ENCODE data around the gene ACTR8.

ACTR8 gene

DNA sequence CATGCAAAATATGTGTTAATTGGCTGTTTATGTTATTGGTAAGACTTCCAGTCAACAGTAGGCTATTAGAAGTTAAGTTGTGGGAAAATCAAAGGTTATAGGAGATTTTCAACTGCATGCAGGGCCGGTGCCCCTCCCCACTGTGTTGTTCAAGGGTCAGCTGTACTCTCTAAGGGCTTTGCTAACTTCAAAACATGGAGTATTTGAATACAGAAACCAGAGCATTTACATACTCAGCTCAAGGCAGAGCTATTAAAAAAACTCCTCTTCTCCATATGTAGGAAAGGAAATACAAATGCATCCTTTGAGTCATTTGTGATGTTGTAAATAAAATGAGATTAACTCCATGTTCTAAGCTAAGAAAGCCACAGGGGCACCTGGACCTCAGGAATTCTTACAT is 18.8 kb downstream of the ACTR8 start:
- DNase-seq (ENCODE audit: low spot score), result no peak

DNA sequence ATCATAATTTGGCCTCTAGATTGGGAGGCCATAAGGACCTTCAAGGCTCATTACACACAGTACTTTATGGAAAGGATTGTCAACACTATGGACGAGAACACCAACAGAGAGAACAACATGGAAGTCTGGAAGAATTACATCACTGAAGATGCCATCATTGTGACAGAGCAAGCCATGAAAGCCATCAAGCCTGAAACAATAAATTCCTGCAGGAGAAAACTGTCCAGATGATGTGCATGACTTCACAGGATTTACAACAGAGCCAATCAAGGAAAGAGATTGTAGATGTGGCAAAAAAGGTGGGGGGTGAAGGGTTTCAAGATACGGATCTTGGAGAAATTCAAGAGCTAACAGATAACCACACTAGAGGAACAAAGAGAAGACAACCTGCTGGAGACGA is 19.7 kb downstream of the ACTR8 start:
- no peak for DNase-seq (ENCODE audit: low spot score)

DNA sequence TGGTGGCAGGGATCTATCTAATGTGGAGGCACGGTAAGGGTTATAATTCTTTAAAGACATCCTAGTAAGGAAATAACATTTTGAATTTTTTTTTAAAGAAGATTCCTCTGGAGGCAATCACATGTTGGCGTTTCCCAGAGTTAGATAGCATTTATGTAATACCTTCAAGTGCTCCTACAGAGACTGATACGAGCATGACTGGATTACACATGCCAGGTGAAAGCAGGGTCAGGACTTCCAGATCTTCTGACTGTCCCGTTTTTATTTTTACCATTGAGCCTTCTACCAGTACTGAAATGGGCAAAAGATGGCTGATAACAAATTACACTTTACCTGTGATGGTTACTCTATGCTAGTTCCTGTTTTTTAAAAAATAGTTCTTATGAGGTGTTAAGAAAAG is 21.8 kb downstream of the ACTR8 start:
- DNase-seq (ENCODE audit: low spot score), result no peak

DNA sequence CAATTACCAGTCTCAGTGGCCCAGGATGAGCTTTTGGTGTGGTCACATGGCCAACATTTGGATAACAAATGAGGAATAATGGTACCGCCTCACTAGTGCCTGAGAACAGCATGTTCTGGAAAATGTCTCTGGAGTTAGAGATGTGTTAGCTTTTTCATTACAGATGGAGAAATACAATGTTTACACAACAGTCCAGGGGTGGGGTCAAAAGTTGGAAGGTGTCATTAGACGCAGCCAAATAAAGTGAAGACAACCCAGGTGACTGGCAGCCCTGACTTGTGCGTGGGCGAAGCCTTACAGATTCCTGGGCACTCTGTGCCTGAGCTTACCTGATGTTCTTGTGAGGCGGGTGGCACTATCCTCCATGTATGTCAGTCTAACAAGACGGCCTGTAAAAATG is 22.8 kb downstream of the ACTR8 start:
- DNase-seq (ENCODE audit: low spot score), result no peak

DNA sequence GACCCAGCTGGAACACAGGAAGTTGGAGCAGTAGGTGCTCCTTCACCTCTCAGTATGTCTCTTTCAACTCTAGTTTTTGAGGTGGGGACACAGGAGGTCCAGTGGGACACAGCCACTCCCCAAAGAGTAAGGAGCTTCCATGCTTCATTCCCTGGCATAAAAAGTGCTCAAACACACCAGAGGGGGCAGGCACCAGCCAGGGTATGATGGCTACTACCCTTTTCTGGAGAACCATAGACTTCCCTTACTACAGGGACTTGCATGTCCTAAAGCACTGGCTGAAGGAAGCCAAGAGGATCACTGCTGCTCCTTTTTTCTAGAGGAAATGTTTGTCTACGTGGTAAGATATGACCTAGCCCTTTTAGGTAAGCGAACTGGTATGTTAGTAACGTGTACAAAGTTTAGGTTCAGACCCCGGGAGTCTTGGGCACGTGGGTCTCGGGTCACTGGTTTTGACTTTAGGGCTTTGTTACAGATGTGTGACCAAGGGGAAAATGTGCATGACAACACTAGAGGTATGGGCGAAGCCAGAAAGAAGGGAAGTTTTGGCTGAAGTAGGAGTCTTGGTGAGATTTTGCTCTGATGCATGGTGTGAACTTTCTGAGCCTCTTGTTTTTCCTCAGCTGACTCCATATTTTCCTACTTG is 23.7 kb downstream of the ACTR8 start:
- no peak for DNase-seq (ENCODE audit: low spot score)

DNA sequence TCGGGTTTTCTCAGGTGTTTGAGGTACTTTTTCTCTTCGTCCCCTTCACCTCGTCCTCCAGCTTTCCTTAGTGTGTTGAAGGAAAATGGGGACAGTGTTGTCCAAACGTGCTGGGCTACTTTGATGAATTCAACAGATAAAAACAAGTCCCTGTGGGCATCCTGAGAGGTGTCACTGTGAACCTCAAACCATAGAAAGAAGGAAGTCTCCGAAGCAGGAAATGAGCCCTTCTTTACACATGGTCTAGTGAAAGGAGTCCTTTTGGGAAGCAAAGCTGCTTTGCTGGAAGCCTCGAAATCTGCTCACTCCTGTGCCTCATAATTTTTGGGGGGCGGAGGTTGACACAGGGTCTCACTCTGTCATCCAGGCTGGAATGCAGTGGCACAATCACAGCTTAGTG is 25.0 kb downstream of the ACTR8 start:
- no peak for DNase-seq (ENCODE audit: low spot score)

DNA sequence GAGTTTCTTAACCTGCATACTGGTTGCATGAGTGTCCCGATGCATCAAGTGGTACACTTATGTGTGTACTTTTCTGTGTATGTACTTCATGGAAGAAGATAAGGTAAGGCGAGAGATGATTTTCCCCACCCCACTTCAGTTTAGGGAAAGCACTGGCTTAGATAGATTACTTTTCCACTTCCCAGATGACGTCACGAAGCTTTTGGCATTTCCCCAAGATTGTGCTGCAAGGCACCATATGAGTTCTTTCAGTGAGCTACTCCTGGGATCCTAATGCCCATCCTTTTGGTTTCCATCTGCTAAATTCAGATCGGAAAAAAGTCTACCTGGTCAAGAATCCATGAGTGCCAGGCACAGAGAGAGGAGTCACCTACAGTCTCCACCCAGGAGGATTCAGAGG is 31.1 kb downstream of the ACTR8 start:
- DNase-seq (ENCODE audit: low spot score), result peak; percentile 38

DNA sequence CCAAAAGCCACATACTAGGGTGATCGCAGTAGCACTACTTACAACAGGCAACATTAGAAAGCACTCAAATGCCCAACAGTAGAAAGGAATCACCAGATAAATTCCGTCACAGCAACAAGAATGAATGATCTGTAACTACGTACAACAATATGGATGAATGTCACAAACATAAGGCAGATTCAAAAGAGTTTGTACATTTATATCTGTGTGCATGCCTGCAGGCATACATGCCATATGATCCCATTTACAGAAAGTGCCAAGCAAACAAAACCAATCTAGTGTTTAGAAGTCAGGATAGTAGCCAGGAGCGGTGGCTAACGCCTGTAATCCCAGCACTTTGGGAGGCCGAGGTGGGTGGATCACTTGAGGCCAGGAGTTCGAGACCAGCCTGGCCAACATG is 32.0 kb downstream of the ACTR8 start:
- DNase-seq (ENCODE audit: low spot score), result no peak

DNA sequence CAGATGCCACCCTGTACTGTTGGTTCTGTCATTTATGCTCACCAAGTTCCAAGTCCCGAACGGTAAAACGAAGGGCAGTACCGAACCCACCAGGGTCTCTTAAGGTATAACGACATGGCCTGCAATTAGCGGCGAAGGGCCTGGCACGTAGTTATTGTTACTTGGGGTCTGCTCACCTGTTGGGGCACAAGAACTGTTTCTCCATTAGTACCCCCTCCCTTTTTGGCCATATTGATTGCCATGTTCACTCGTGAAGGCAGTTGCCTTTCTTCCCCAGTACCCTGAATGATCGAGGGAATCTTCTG is 35.1 kb downstream of the ACTR8 start:
- DNase-seq (ENCODE audit: low spot score), result no peak

DNA sequence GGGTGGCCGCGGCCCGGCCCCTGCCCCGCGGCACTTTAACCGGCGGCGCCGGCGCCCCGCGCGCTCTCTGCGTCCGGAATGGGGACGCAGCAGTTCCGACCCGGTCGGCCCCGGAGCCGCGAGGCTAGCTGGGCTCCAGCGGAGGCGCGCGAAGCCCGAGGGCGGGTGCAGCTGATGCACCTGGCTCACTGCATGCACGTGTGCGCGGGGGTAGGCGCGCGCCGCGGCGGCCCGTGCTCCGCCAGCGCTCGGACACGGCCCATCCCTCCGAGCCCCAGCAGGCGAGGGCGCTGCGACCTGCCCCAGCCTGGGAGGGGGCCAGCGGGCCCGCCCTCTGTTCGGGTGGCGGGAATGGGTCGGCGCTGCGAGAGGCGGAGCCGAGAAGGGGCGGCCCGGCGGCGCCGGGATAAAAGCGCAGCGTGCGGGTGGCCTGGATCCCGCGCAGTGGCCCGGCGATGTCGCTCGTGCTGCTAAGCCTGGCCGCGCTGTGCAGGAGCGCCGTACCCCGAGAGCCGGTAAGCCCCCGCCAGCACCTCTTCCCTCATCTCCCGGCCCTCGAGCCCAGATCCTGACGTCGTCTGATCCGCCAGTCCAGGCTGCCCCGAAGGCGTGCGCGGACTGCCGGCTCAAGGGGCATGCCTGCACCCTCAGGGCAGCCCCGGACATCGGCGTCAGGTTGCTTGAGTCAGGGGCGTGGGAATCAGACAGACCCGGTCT is 35.7 kb downstream of the ACTR8 start, which contains the start of the genes CHDH and IL17RB:
TSS of gene CHDH (minus strand) at position 286 of the 717 bp plus-strand sequence. CDS start 22,411 bp downstream, outside the sequence.
TSS of gene IL17RB (plus strand) at position 435 of the 717 bp plus-strand sequence. CDS start at position 456, 21 bp downstream.
- DNase-seq (ENCODE audit: low spot score), result peak; percentile 74

DNA sequence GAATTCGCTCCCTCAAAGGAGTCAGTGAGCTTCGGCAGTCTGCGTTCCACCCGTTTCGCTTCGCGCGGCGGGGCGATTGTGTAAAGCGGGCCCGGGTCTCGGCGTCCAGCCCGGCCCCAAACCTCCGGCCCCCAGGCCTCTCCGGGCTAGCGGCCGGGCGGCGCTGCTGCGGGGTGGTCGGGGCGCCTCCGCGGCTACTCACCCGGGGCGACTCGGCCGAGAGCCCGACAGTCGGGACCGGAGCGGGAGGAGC is 36.1 kb downstream of the ACTR8 start:
- DNase-seq (ENCODE audit: low spot score), result no peak

DNA sequence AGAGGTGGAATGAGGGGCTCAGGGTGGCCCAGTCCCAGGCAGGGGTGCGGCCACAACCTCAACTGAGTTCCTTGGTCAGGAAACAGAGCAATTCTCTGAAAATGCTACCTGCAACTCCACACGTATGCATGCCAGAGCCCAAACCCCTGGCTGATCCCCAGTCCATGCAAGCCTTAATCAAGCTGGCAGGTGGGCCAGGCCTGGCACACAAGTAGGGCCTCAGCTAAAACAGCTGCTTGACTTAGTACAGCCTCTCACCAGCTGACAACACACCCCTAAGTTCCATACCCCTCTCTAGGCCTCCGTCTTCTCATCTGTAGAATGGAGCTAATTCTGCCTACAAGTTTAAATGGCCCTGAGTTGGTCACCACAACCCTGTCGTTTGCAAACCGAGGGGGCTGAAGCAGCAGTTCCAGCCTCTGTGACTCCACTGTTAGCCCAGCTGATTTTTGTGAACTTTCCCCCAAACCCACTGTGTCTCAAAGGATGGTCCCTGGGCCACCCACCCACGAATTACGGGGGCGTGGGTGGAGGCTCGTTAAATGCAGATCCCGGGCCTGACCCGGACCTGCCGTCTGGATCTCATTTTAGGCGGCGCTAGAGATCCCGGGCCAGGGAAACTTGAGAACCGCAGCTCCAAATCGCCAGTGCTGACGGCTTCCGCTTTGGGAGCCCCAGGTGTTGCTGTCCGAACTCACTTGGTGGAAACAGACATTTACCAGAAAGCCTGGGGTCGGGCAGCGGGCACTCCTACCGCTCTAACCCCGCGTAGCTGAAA is 36.7 kb downstream of the ACTR8 start:
- DNase-seq (ENCODE audit: low spot score), result peak; percentile 83

DNA sequence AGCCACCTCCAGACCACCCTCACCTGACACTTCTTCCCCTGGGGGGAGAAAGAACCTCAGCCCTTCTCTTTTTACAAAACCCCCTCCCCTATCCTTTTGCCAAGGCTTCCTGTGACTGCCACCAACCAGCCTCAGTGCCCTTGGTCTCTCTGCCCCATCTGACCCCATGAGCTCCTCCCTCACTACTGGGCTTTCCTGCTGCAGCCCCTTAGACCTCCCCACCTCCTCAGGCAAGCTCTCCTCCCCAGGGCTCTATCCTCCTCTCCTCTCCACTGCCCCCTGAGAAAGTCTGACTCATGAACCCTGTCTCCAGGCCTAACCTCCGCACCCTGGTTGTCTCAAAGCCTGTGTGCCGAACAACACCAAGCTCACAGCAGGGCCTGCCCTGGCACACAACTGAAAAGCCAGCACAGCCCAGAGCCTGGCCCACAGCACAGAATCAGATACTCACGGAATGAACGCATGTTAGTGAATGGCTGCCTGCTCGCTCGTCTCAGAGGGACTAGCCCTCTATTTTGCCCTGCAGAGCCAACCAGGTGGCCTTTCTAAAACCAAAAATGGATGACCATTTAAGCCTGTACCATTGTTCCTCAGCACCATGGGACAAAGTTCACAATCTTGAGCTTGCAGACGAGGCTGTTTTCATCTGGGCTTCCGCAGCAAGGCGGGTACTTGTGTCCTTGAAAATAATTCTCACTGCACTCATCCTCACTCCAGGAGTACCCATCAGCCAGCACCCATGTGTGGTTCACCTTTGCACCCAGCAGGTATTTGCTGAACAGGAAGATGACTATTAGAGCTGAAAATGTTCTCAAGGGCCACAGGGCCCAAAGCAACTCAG is 37.5 kb downstream of the ACTR8 start:
- no peak for DNase-seq (ENCODE audit: low spot score)

DNA sequence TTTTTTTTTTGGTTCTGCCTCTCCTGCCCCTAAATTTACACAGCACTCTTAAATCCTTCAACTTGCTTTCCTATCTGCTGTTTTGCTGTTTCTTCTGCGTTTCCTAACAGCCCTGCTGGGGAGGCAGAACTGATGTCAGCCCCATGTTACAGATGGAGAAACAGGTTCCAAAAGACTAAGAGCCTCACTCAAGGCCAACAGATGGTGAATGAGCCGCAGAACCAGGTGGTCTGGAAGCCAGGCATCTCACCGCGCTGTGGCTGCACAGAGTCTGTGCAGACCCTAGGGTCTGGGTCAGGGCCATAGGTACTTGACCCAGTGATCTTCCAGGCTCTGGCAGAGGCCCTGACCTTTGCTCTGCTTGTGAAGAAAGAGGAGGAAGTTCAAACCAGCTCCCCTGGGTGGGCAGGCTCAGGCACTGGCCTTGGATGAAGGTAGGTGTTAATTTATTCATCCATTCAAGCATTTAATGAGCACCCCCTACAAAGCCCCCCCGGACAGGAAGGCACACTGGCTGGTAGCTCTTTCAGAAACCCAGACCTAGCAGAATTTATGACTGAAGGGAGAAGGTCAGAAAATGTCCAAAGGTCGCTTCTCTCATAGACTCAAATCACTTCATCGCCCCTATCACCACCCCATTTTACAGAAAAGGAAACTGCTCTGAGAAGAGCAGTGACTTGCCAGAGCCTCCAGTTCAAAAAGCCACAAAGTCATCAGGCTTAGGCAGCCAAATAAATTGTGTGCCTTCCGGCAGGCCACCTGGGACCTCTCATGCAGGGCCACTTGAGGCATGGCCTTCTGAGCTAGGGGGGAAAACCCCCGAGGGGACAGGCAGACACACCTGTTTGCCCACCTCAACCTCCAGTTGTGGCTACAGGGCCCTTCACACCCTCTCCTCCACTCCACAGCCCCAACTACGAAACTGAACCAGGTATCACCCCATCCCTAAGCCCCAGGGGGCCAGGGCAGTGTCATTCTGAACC is 38.5 kb downstream of the ACTR8 start:
- DNase-seq (ENCODE audit: low spot score), result no peak

DNA sequence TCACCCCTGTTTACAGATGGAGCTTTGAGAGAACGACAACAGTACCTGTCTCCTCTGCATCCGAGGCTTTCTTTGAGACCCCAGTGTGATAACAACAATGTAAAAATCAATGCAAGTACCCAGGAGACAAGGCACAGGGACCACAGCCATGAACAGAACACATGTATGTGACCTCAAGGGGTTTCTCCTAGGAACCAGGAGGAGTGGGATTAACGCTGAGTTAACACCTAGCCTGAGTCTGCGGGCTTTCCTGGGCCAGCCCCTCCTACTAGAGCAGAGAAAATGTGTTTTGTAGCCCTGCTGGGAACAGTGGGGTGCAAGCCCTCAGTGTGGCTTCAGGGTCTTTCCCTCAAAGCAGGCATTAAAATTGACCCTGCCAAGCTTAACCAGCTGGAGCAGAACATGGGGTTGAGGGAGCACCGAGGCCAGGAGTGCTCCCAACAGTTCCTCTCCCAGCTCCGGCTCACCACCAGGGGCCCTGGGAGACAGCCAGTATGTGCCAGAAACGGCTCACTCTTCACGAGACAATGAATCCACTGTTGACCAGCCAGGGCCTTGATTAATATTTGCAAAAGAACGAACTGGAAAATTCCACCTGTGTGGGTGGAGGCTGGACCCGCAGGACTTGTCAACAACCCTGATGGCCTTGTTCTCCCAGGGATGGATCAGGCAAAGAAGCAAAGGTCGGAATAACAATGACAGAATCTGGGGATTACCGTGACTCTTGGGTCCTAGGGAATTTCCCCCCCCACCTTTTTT is 39.3 kb downstream of the ACTR8 start:
- peak; percentile 47 for DNase-seq (ENCODE audit: low spot score)

DNA sequence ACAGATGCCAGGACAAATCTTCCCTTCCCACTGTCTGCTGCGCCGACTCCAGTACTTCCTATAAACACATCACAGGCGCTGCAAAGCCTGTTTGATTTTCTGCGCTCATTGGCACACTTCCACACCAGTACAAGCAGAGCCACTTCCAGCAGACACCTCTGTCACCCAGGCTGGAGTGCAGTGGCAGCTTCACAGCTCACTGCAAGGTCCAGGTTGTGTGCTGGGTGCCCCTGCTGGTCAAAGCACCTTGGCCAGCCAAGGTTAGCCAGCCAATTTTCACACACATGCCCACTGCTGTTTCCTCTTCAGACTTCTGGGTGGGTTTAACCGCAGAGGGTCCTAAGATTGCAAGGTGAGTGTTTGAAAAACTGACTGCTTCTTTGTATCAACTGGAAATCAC is 40.7 kb downstream of the ACTR8 start:
- DNase-seq (ENCODE audit: low spot score), result no peak

DNA sequence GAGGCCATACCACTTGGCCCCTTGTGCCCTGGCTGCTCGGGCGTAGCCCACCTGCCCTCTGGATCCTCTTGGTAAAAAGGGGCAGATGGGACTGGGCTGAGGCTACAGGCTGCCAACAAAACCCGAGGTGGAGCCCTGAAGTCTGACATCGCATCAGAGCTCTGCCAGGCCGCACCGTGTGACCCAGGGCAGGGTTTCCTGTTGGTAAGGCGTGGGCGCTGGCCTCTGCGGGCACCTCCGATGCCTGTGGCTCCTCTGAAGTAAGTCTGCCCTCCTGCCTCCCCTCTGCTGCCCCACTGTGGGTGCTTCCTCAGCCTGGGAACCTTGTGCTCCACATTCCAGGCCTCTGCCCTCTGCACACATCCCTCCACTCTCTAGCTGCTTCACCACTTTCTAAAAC is 44.6 kb downstream of the ACTR8 start:
- DNase-seq (ENCODE audit: low spot score), result no peak

DNA sequence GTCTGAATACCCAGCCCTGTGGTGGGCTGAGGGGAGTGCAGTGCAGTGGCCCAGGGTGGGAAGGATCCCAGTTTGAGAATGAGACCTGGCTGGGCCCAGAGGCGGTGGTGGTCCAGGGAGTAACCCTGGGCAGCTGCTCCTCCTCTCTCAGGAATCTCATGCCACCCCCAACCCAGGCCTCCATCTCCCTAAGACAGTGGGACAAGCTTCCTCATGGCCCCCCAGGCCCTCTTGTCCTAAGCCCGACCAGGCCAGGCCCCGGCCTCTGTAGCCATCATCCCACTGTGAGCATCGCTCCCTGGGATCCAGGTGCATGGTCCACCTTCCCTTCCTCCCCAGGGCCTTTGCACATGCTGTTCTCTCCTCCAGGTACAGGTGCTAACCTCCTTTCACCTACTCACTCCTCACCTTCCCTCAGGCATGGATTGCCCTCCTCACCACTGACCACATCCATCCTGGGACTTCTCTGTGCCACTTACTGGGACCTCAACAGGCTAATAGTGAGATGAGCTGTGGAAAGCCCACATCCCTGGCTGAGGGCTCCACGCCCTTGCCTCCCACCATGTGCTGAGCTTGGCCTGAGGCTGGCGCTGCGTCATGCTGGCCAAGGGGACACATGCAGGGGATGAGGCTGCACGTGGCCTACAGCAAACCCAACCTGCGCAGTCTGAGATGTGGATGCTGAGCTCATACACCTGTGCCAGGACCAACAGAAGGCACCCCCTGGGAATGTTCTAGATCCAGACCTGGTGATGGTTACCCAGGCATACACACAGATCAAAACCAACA is 45.7 kb downstream of the ACTR8 start:
- DNase-seq (ENCODE audit: low spot score), result no peak

DNA sequence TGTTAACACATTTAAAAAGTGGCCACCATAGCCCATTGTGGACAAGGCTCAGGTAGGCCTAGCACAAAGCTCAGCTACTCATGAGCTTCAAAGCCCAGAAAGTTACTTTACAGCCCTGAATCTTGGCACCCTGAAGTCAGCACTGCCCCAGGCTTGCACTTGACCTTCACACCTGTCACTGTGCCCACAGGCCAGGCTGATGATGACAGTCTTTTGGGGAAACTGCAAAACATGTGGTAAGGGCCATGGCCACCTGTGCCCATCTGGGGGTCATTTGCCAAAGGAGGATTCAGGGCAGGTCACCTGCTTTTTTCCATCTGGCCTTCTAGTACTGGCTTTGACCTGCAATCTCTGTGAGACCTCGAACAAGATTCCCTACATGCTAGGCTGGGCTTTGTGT is 46.7 kb downstream of the ACTR8 start:
- DNase-seq (ENCODE audit: low spot score), result no peak
